Activated T-cell treated with anti-CD3 and anti-CD28 coated beads, Interleukin-2, amount 50 U/mL, for 72 hours (primary cell): ENCODE data around the gene KLHDC7B. TPM values are rescaled to one million over a fixed set of nuclear protein-coding genes. Genes with fewer than 3 reads are reported as not detected.

Experiments used
- ATAC-seq, 2 donors: fragments of 150-1000 bp; cut with Tn5 transposase; replicated peaks in 1 of 2; 2 replicates each; pipeline ENCODE4 v1.10.0; 2021; ENCODE audit warnings: moderate library complexity in 2 of 2, mild to moderate bottlenecking in 1 of 2
- DNase-seq, 2 donors: peaks; one replicate each; pipeline ENCODE4 v3.0.0; 2021 to 2022; ENCODE audit warnings: mixed read lengths in 1 of 2
- H3K27ac Mint-ChIP-seq: one replicate; pipeline ENCODE4 v1.8.0; 2022; ENCODE audit warnings: mild to moderate bottlenecking, moderate library complexity, mixed read lengths
- H3K27me3 Mint-ChIP-seq: one replicate; pipeline ENCODE4 v1.8.0; 2022; ENCODE audit warnings: low read depth, mixed read lengths
- H3K36me3 Mint-ChIP-seq, 2 donors: one replicate each; pipeline ENCODE4 v1.8.0; 2022; ENCODE audit warnings: mixed read lengths in 2 of 2, mild to moderate bottlenecking in 1 of 2; ENCODE audit not compliant: insufficient read depth in 2 of 2
- H3K4me1 Mint-ChIP-seq: one replicate; pipeline ENCODE4 v1.8.0; 2022; ENCODE audit warnings: low read depth, mixed read lengths
- H3K4me3 Mint-ChIP-seq, 2 donors: one replicate each; pipeline ENCODE4 v1.8.0; 2022; ENCODE audit warnings: mild to moderate bottlenecking in 2 of 2, mixed read lengths in 2 of 2, moderate library complexity in 2 of 2
- H3K9me3 Mint-ChIP-seq, 2 donors: one replicate each; pipeline ENCODE4 v1.8.0; 2022; ENCODE audit warnings: mixed read lengths in 2 of 2
- total RNA-seq, 2 donors: library from RNA; stranded (reverse); gene quantifications; one replicate each; pipeline ENCODE4 v1.2.3, GENCODE V29; 2022

KLHDC7B gene
- total RNA-seq, 2 donors from 2014 or later: 45.5 to 49.1 TPM

DNA sequence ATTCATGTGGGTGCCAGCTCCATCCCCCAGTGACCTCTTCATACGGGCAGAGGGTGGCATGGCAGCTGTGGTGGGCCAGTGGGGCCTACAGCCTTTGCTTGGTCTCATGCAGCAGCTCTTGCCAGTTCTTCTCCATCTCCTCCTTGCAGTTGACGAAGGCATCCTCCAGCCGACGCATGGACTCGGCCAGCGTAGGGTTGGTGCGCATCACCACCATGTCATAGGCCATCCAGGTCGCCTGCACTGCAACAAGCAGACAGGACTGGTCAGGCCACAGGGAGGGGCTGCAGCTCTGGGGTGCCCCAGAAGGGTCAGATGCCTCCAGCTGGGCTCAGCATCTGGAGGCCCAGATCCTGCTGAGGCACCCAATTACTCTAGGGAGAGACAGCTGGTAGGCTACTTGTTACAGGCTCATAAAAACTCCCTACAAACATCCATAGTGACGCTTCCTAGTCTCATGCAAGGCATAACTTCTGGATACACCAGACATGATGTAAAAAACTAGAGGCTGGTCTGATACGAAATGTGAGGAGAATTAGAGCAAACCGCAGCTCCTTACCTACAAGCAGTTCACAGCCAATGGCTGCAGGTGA is 5.6 kb downstream of the KLHDC7B start:
- Mint-ChIP-seq H3K36me3 (peaks cover 0 to 7% of the 10 kb centered on the region in 2 donors), H3K4me3 (no peak overlapping the region)

DNA sequence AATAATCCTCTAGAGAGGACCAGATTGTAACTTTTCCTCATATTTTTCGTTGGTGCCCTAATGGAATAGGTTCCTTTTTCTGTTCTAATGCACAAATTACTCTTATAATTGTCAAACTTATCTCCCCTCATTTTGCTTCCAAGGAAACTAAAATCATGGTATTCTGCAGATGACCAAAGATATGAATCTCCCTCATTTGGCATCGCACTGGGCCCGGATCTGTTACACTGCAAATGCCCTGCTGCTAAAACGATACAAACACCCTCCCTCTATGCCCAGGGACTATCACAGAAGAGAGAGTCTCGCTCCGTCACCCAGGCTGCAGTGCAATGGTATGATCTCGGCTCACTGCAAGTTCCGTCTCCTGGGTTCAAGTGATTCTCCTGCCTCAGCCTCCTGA is 7.6 kb downstream of the KLHDC7B start:
- peaks cover 17% of the 10 kb centered on the region for H3K4me1 Mint-ChIP-seq
- ATAC-seq: no peak
- H3K9me3 Mint-ChIP-seq: no peaks in the 10 kb centered on the region
- H3K27me3 Mint-ChIP-seq: no peaks in the 10 kb centered on the region
- H3K36me3 Mint-ChIP-seq: peaks cover 0 to 7% of the 10 kb centered on the region in 2 donors
- H3K4me3 Mint-ChIP-seq: no peak overlapping the region
- no peak overlapping the region for H3K27ac Mint-ChIP-seq
- no peak for DNase-seq

More for the DNA sequence above, 5.6 kb downstream of the KLHDC7B start:
- DNase-seq (no peak), ATAC-seq (no peak)
- H3K9me3 Mint-ChIP-seq: no peaks in the 10 kb centered on the region
- peaks cover 17% of the 10 kb centered on the region for H3K4me1 Mint-ChIP-seq
- no peak overlapping the region for H3K27ac Mint-ChIP-seq
- H3K27me3 Mint-ChIP-seq: no peaks in the 10 kb centered on the region

DNA sequence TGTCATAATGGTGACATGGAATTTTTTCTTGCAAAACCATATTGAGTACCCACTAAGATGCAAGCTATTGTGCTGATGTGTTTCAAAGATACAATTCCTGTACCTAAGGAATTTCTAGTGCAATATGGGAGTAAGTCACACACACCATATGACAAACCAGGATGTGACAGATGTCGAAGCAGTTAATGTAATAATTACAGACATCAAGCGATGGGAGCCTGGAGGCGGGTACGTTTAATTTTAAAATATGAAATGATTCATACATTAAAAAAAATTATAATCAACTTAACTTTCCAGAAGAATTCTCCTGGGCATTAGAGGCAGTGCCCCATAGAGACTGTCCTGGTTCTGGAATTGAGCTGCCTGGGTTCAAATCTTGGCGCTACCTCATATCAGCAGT is 11.0 kb downstream of the KLHDC7B start:
- H3K9me3 Mint-ChIP-seq: no peaks in the 10 kb centered on the region
- ATAC-seq (no peak), DNase-seq (no peak)
- H3K36me3 Mint-ChIP-seq: no peaks in the 10 kb centered on the region
- H3K4me1 Mint-ChIP-seq: peaks cover 10% of the 10 kb centered on the region
- H3K4me3 Mint-ChIP-seq: no peak overlapping the region
- no peaks in the 10 kb centered on the region for H3K27me3 Mint-ChIP-seq
- H3K27ac Mint-ChIP-seq: no peak overlapping the region

DNA sequence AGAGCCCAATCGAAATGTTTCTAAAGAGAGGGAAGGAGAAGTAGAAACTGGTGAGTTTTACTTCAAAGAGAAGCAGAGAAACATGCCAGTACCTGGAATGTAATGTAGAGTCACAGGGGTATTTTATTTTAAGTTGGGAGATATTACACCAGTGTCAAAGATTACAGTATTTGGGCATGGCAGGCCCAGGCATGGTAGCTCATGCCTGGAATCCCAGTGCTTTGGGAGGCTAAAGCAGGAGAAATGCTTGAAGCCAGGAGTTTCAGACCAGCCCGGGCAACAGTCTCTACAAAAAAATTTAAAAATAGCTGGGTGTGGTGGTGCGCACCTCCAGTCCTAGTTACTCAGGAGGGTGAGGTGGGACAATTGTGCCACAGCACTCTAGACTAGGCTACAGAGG is 14.3 kb downstream of the KLHDC7B start:
- DNase-seq: no peak
- H3K9me3 Mint-ChIP-seq: no peaks in the 10 kb centered on the region
- no peak for ATAC-seq
- no peak overlapping the region for H3K27ac Mint-ChIP-seq
- H3K4me3 Mint-ChIP-seq: no peak overlapping the region
- H3K27me3 Mint-ChIP-seq: no peaks in the 10 kb centered on the region
- no peaks in the 10 kb centered on the region for H3K36me3 Mint-ChIP-seq
- peaks cover 24% of the 10 kb centered on the region for H3K4me1 Mint-ChIP-seq

GRCh38 chr22:50561401-50562358 is 16.0 kb downstream of the KLHDC7B start:
- peak overlapping the region; percentile 54 to 80 for H3K4me3 Mint-ChIP-seq
- no peaks in the 10 kb centered on the region for H3K36me3 Mint-ChIP-seq

GRCh38 chr22:50562523-50563412 is 17.1 kb downstream of the KLHDC7B start, which contains the start of gene SYCE3:
Gene SYCE3 (minus strand): TSS chr22:50562919. CDS start chr22:50556405, 6,514 bp downstream.
- Mint-ChIP-seq H3K27ac (peak within 1 kb of the TSS; percentile 2), H3K4me1 (peaks cover 24% of the 10 kb centered on the region), H3K36me3 (no peaks in the 10 kb centered on the region), H3K9me3 (no peaks in the 10 kb centered on the region), H3K4me3 (peak within 1 kb of the TSS; percentile 83 to 86), H3K27me3 (no peaks in the 10 kb centered on the region)
- ATAC-seq (peak; percentile 97), DNase-seq (peak; percentile 98 to 100)

More at GRCh38 chr22:50561401-50562358, 16.0 kb downstream of the KLHDC7B start:
- Mint-ChIP-seq H3K27me3 (no peaks in the 10 kb centered on the region), H3K4me1 (peaks cover 24% of the 10 kb centered on the region), H3K27ac (peak overlapping the region; percentile 2), H3K9me3 (no peaks in the 10 kb centered on the region)
- DNase-seq (peak in 1 of 2 donors; percentile 25), ATAC-seq (no peak)

GRCh38 chr22:50563413-50564160 is 17.9 kb downstream of the KLHDC7B start:
- DNase-seq: no peak
- Mint-ChIP-seq H3K36me3 (no peaks in the 10 kb centered on the region), H3K9me3 (no peaks in the 10 kb centered on the region), H3K27me3 (no peaks in the 10 kb centered on the region), H3K4me3 (peak overlapping the region; percentile 83 to 86), H3K4me1 (peaks cover 24% of the 10 kb centered on the region), H3K27ac (no peak overlapping the region)
- ATAC-seq: peak in 1 of 2 donors; percentile 0

GRCh38 chr22:50564289-50564688 is 18.6 kb downstream of the KLHDC7B start:
- no peak overlapping the region for H3K27ac Mint-ChIP-seq
- DNase-seq (no peak), ATAC-seq (no peak)
- no peaks in the 10 kb centered on the region for H3K27me3 Mint-ChIP-seq
- H3K4me1 Mint-ChIP-seq: peaks cover 24% of the 10 kb centered on the region
- no peaks in the 10 kb centered on the region for H3K36me3 Mint-ChIP-seq
- no peaks in the 10 kb centered on the region for H3K9me3 Mint-ChIP-seq
- no peak overlapping the region for H3K4me3 Mint-ChIP-seq

DNA sequence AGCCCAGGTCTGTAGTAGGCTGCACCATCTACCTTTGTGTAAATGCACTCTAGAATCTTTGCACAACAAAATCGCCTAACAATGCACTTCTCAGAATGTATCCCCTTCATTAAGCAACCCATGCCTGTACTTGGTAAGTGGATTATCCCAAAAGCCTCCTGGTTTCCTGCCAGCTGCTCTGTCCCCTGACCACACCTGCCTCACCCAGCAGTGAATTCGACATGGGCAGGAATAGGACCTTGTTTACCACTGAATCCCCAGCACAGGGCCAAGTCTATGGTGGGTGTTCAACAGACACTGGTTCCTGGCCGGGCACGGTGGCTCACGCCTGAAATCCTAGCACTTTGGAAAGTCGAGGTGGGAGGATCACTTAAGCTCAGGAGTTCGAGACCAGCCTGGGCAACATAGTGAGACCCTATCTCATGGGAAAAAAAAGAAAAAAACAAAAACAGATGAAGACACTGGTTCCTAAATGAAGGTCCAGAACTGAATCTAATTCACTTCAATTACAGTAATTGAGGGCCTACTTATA is 22.1 kb downstream of the KLHDC7B start:
- H3K27me3 Mint-ChIP-seq: no peaks in the 10 kb centered on the region
- no peak overlapping the region for H3K27ac Mint-ChIP-seq
- H3K4me1 Mint-ChIP-seq: peaks cover 9% of the 10 kb centered on the region
- H3K36me3 Mint-ChIP-seq: peaks cover 0 to 3% of the 10 kb centered on the region in 2 donors
- no peaks in the 10 kb centered on the region for H3K9me3 Mint-ChIP-seq
- no peak for DNase-seq
- no peak overlapping the region for H3K4me3 Mint-ChIP-seq
- ATAC-seq: no peak

DNA sequence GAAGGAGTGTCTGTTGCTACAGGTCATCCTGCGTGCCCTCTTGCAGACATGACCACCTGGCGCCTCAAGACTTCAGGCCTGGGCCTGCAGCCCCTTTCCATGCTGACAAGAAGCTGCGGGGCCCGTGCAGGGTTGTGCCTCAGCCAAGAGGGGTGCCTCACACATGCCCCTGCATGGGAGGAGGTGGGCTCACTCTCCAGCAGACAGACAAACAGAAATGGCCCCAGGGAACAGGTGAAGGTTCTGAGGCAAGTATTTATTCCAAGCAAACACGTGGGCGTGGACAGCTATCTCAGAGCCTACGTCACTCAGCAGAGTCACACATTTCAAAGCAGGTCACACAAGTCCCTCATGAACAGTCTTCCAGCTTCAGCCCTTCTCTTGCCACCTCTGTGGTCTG is 22.9 kb downstream of the KLHDC7B start:
- peaks cover under 1% of the 10 kb centered on the region for H3K4me1 Mint-ChIP-seq

DNA sequence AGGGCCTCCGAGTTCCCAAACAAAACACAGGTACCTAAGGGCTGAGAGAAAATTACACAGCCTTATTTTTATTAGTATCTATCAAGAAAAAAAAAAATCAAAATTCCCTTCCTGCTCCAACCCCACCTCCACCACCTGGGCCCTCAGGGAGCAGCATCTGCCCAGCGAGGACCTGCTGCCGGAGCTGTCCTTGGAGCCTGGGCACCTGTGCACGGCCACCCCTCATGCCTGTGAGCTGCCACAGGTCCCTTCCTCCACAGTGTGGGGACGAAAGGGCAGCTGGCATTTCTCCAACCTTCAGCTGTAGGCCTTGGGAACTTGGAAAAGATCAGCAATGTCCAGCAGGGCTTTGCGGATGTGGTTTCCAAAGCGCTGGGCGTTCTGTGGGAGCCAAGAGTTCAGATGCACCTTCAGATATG is 23.4 kb downstream of the KLHDC7B start:
- DNase-seq: no peak
- H3K4me1 Mint-ChIP-seq: no peaks in the 10 kb centered on the region
- H3K27me3 Mint-ChIP-seq: no peaks in the 10 kb centered on the region
- H3K27ac Mint-ChIP-seq: no peak overlapping the region
- H3K36me3 Mint-ChIP-seq: peaks cover 0 to 3% of the 10 kb centered on the region in 2 donors
- H3K9me3 Mint-ChIP-seq: no peaks in the 10 kb centered on the region
- no peak overlapping the region for H3K4me3 Mint-ChIP-seq
- no peak for ATAC-seq

More for the DNA sequence above, 22.9 kb downstream of the KLHDC7B start:
- ATAC-seq (no peak), DNase-seq (no peak)
- Mint-ChIP-seq H3K27ac (no peak overlapping the region), H3K9me3 (no peaks in the 10 kb centered on the region), H3K4me3 (no peak overlapping the region), H3K27me3 (no peaks in the 10 kb centered on the region), H3K36me3 (peaks cover 0 to 3% of the 10 kb centered on the region in 2 donors)
